ENCODE data around the gene APOBEC3A.

The APOBEC3A gene

GRCh38 chr22:38930512-38930911 lies 26.9 kb upstream of the APOBEC3A start:
- H3K4me1 ChIP-seq (ENCODE audit: control insufficient read depth, insufficient read depth, low read length): peaks cover 3% of the 10 kb centered on the region
- no peaks in the 10 kb centered on the region for H3K9me3 ChIP-seq (ENCODE audit: control insufficient read depth, insufficient read depth, low read length)
- no peak overlapping the region for H3K27ac ChIP-seq (ENCODE audit: low read depth, low read length)
- no peak overlapping the region for H3K4me3 ChIP-seq (ENCODE audit: low read depth, low read length)
- H3K36me3 ChIP-seq (ENCODE audit: control insufficient read depth, insufficient read depth, low read length): no peaks in the 10 kb centered on the region
- H3K9ac ChIP-seq (ENCODE audit: low read depth, low read length): no peak overlapping the region
- no peaks in the 10 kb centered on the region for H3K27me3 ChIP-seq (ENCODE audit: control insufficient read depth, insufficient read depth, low read length)

GRCh38 chr22:38935023-38935422 lies 22.4 kb upstream of the APOBEC3A start:
- Histone ChIP-seq H3K4me1 (ENCODE audit: control insufficient read depth, insufficient read depth, low read length) (no peaks in the 10 kb centered on the region), H3K9me3 (ENCODE audit: control insufficient read depth, insufficient read depth, low read length) (no peaks in the 10 kb centered on the region), H3K27me3 (ENCODE audit: control insufficient read depth, insufficient read depth, low read length) (no peaks in the 10 kb centered on the region), H3K4me3 (ENCODE audit: low read depth, low read length) (no peak overlapping the region), H3K36me3 (ENCODE audit: control insufficient read depth, insufficient read depth, low read length) (no peaks in the 10 kb centered on the region), H3K27ac (ENCODE audit: low read depth, low read length) (no peak overlapping the region), H3K9ac (ENCODE audit: low read depth, low read length) (no peak overlapping the region)

GRCh38 chr22:38935616-38936015 lies 21.8 kb upstream of the APOBEC3A start:
- Histone ChIP-seq H3K27ac (ENCODE audit: low read depth, low read length) (no peak overlapping the region), H3K9me3 (ENCODE audit: control insufficient read depth, insufficient read depth, low read length) (no peaks in the 10 kb centered on the region), H3K36me3 (ENCODE audit: control insufficient read depth, insufficient read depth, low read length) (no peaks in the 10 kb centered on the region), H3K4me1 (ENCODE audit: control insufficient read depth, insufficient read depth, low read length) (no peaks in the 10 kb centered on the region), H3K9ac (ENCODE audit: low read depth, low read length) (no peak overlapping the region), H3K27me3 (ENCODE audit: control insufficient read depth, insufficient read depth, low read length) (no peaks in the 10 kb centered on the region), H3K4me3 (ENCODE audit: low read depth, low read length) (no peak overlapping the region)

GRCh38 chr22:38936562-38936961 lies 20.8 kb upstream of the APOBEC3A start:
- Histone ChIP-seq H3K9me3 (ENCODE audit: control insufficient read depth, insufficient read depth, low read length) (no peaks in the 10 kb centered on the region), H3K27me3 (ENCODE audit: control insufficient read depth, insufficient read depth, low read length) (no peaks in the 10 kb centered on the region; the same call in 1 of the 2 replicates), H3K4me3 (ENCODE audit: low read depth, low read length) (no peak overlapping the region), H3K36me3 (ENCODE audit: control insufficient read depth, insufficient read depth, low read length) (no peaks in the 10 kb centered on the region), H3K27ac (ENCODE audit: low read depth, low read length) (no peak overlapping the region), H3K4me1 (ENCODE audit: control insufficient read depth, insufficient read depth, low read length) (no peaks in the 10 kb centered on the region), H3K9ac (ENCODE audit: low read depth, low read length) (no peak overlapping the region)

GRCh38 chr22:38937036-38937435 lies 20.4 kb upstream of the APOBEC3A start:
- H3K4me3 ChIP-seq (ENCODE audit: low read depth, low read length): no peak overlapping the region
- no peak overlapping the region for H3K9ac ChIP-seq (ENCODE audit: low read depth, low read length)
- H3K27ac ChIP-seq (ENCODE audit: low read depth, low read length): no peak overlapping the region
- H3K4me1 ChIP-seq (ENCODE audit: control insufficient read depth, insufficient read depth, low read length): no peaks in the 10 kb centered on the region
- H3K36me3 ChIP-seq (ENCODE audit: control insufficient read depth, insufficient read depth, low read length): no peaks in the 10 kb centered on the region
- no peaks in the 10 kb centered on the region; the same call in 1 of the 2 replicates for H3K27me3 ChIP-seq (ENCODE audit: control insufficient read depth, insufficient read depth, low read length)
- no peaks in the 10 kb centered on the region for H3K9me3 ChIP-seq (ENCODE audit: control insufficient read depth, insufficient read depth, low read length)

GRCh38 chr22:38937541-38937940 lies 19.9 kb upstream of the APOBEC3A start:
- no peaks in the 10 kb centered on the region for H3K4me1 ChIP-seq (ENCODE audit: control insufficient read depth, insufficient read depth, low read length)

GRCh38 chr22:38938221-38938620 lies 19.2 kb upstream of the APOBEC3A start:
- Histone ChIP-seq H3K27me3 (ENCODE audit: control insufficient read depth, insufficient read depth, low read length) (no peaks in the 10 kb centered on the region; the same call in 1 of the 2 replicates), H3K4me1 (ENCODE audit: control insufficient read depth, insufficient read depth, low read length) (no peaks in the 10 kb centered on the region)

More at GRCh38 chr22:38937541-38937940, 19.9 kb upstream of the APOBEC3A start:
- Histone ChIP-seq H3K4me3 (ENCODE audit: low read depth, low read length) (no peak overlapping the region), H3K9me3 (ENCODE audit: control insufficient read depth, insufficient read depth, low read length) (no peaks in the 10 kb centered on the region), H3K27me3 (ENCODE audit: control insufficient read depth, insufficient read depth, low read length) (no peaks in the 10 kb centered on the region; the same call in 1 of the 2 replicates), H3K36me3 (ENCODE audit: control insufficient read depth, insufficient read depth, low read length) (no peaks in the 10 kb centered on the region), H3K9ac (ENCODE audit: low read depth, low read length) (no peak overlapping the region), H3K27ac (ENCODE audit: low read depth, low read length) (no peak overlapping the region)

GRCh38 chr22:38938925-38939324 lies 18.5 kb upstream of the APOBEC3A start:
- H3K4me3 ChIP-seq (ENCODE audit: low read depth, low read length): no peak overlapping the region
- no peak overlapping the region for H3K9ac ChIP-seq (ENCODE audit: low read depth, low read length)
- H3K27me3 ChIP-seq (ENCODE audit: control insufficient read depth, insufficient read depth, low read length): no peaks in the 10 kb centered on the region; the same call in 1 of the 2 replicates
- H3K4me1 ChIP-seq (ENCODE audit: control insufficient read depth, insufficient read depth, low read length): no peaks in the 10 kb centered on the region
- H3K27ac ChIP-seq (ENCODE audit: low read depth, low read length): no peak overlapping the region
- H3K9me3 ChIP-seq (ENCODE audit: control insufficient read depth, insufficient read depth, low read length): no peaks in the 10 kb centered on the region
- no peaks in the 10 kb centered on the region for H3K36me3 ChIP-seq (ENCODE audit: control insufficient read depth, insufficient read depth, low read length)

More at GRCh38 chr22:38938221-38938620, 19.2 kb upstream of the APOBEC3A start:
- Histone ChIP-seq H3K4me3 (ENCODE audit: low read depth, low read length) (no peak overlapping the region), H3K9ac (ENCODE audit: low read depth, low read length) (no peak overlapping the region), H3K27ac (ENCODE audit: low read depth, low read length) (no peak overlapping the region), H3K36me3 (ENCODE audit: control insufficient read depth, insufficient read depth, low read length) (no peaks in the 10 kb centered on the region), H3K9me3 (ENCODE audit: control insufficient read depth, insufficient read depth, low read length) (no peaks in the 10 kb centered on the region)

- Histone ChIP-seq H3K4me1 (ENCODE audit: control insufficient read depth, insufficient read depth, low read length) (no peaks in the 10 kb centered on the region), H3K27me3 (ENCODE audit: control insufficient read depth, insufficient read depth, low read length) (no peaks in the 10 kb centered on the region; the same call in 1 of the 2 replicates), H3K9me3 (ENCODE audit: control insufficient read depth, insufficient read depth, low read length) (no peaks in the 10 kb centered on the region), H3K9ac (ENCODE audit: low read depth, low read length) (no peak overlapping the region), H3K27ac (ENCODE audit: low read depth, low read length) (no peak overlapping the region), H3K4me3 (ENCODE audit: low read depth, low read length) (no peak overlapping the region), H3K36me3 (ENCODE audit: control insufficient read depth, insufficient read depth, low read length) (no peaks in the 10 kb centered on the region)
Measured at GRCh38 chr22:38940811-38941384, 16.5 kb upstream of the APOBEC3A start.

- no peak overlapping the region for H3K9ac ChIP-seq (ENCODE audit: low read depth, low read length)
- peaks cover 3% of the 10 kb centered on the region; the same call in 1 of the 2 replicates for H3K4me1 ChIP-seq (ENCODE audit: control insufficient read depth, insufficient read depth, low read length)
- H3K36me3 ChIP-seq (ENCODE audit: control insufficient read depth, insufficient read depth, low read length): no peaks in the 10 kb centered on the region
- no peak overlapping the region for H3K4me3 ChIP-seq (ENCODE audit: low read depth, low read length)
- H3K27me3 ChIP-seq (ENCODE audit: control insufficient read depth, insufficient read depth, low read length): no peaks in the 10 kb centered on the region; the same call in 1 of the 2 replicates
- H3K9me3 ChIP-seq (ENCODE audit: control insufficient read depth, insufficient read depth, low read length): no peaks in the 10 kb centered on the region
- no peak overlapping the region for H3K27ac ChIP-seq (ENCODE audit: low read depth, low read length)
Measured at GRCh38 chr22:38941488-38941987, 15.9 kb upstream of the APOBEC3A start.

GRCh38 chr22:38942702-38943101 lies 14.7 kb upstream of the APOBEC3A start:
- Histone ChIP-seq H3K27ac (ENCODE audit: low read depth, low read length) (no peak overlapping the region), H3K4me3 (ENCODE audit: low read depth, low read length) (no peak overlapping the region), H3K27me3 (ENCODE audit: control insufficient read depth, insufficient read depth, low read length) (no peaks in the 10 kb centered on the region; the same call in 1 of the 2 replicates), H3K9ac (ENCODE audit: low read depth, low read length) (no peak overlapping the region), H3K4me1 (ENCODE audit: control insufficient read depth, insufficient read depth, low read length) (peaks cover 9% of the 10 kb centered on the region), H3K9me3 (ENCODE audit: control insufficient read depth, insufficient read depth, low read length) (no peaks in the 10 kb centered on the region), H3K36me3 (ENCODE audit: control insufficient read depth, insufficient read depth, low read length) (no peaks in the 10 kb centered on the region)
